HG03432 (cell line): ENCODE results near the gene EXOC3L4.
A peak's percentile ranks its signal among the peaks of the same experiment; 100 is the strongest.

Experiments
- ATAC-seq: cut with Tn5 transposase; IDR thresholded peaks from one replicate; pipeline ENCODE4 v1.9.1; 2021; ENCODE audit warnings: mild to moderate bottlenecking, moderate library complexity; ENCODE audit not compliant: unreplicated experiment

The EXOC3L4 gene

DNA sequence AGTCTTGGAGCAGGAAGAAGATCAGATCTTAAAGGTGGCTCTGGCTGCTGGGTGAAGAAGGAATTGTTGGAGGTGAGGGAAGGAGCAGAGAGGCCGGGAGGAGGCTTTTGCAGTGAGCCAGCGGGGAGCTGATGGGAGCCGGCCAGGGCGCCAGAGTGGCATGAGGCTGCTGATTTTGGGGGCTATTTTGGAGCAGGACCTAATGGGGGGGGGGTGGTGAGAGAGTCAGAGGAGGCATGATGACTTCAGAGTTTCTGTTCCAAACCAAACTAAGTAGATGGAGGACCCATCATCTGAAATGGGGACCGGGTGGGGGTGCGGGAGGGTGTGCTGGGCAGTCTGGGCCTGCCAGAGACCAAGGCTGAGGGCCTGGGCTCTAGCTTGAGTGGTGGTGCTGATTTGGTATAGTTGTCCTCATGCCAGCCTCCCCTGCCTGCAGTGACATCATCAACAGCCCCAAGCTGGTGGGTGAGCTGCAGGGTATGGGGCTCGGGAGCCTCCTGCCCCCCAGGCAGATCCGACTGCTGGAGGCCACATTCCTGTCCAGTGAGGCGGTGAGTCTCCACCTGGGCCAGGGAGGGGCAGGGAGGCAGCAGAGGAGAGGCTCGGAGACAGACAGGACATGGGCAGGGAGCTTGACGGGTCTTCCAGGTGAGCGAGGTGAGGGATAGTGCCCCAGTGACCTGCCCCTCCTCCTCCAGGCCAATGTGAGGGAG lies 34.9 kb downstream of the EXOC3L4 start:
- no peak for ATAC-seq

DNA sequence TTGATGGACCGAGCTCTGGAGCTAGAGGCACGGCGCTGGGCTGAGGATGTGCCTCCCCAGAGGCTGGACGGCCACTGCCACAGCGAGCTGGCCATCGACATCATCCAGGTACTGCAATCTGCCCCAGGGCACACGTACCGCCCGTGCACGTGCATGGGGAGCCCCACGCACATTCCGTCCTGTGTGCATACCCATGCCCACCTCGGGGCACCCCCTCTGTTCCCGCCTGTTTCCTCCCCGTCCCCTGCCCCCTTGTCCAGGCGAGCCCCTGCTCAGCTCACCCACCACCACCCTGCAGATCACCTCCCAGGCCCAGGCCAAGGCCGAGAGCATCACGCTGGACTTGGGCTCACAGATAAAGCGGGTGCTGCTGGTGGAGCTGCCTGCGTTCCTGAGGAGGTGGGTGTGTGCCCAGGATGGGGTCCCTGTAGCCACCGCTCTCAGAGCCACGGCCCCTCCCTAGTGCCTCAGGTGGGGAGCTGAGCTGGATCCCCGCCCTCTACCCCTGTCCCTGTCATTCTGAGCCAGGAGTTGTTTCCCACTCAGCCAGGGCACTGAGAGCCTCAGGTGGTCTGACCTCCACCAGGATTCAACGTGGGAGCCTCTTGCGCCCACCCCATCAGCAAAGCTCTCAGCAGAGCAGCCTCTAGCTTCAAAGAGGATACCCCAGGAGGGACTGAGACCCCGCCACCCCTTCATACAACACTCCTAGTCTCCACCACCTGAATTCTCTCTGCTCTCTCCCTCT lies 35.7 kb downstream of the EXOC3L4 start:
- ATAC-seq = no peak

DNA sequence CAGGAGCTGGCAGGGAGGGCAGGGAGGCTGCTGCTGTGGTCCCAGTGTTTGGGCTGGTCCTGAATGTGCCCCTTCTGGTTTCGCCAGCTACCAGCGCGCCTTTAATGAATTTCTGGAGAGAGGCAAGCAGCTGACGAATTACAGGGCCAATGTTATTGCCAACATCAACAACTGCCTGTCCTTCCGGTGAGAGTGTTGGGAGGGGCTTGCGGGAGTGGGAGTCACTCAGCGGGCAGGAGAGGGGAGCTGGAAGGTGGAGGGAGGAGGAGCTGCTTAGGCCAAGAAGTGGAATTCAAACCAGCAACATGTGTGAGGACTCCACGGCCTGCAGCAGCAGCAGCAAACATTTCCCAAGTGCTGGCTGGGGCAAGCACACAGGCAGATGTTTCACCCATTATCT lies 36.4 kb downstream of the EXOC3L4 start:
- ATAC-seq = no peak

DNA sequence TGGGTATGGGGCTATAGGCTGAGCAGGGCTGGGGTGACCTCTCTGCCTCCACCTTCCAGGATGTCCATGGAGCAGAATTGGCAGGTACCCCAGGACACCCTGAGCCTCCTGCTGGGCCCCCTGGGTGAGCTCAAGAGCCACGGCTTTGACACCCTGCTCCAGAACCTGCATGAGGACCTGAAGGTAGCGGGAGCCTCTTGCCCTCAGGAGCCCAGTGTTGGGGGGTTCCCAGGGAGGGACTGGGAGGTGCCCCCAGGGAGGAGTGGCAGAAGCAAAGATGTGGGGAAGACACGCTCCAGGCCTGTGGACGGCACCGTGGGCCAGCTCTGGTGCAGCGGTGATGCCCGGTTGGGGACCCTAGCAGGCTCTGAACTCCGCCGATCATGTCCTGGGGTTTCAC lies 37.1 kb downstream of the EXOC3L4 start:
- ATAC-seq = no peak

DNA sequence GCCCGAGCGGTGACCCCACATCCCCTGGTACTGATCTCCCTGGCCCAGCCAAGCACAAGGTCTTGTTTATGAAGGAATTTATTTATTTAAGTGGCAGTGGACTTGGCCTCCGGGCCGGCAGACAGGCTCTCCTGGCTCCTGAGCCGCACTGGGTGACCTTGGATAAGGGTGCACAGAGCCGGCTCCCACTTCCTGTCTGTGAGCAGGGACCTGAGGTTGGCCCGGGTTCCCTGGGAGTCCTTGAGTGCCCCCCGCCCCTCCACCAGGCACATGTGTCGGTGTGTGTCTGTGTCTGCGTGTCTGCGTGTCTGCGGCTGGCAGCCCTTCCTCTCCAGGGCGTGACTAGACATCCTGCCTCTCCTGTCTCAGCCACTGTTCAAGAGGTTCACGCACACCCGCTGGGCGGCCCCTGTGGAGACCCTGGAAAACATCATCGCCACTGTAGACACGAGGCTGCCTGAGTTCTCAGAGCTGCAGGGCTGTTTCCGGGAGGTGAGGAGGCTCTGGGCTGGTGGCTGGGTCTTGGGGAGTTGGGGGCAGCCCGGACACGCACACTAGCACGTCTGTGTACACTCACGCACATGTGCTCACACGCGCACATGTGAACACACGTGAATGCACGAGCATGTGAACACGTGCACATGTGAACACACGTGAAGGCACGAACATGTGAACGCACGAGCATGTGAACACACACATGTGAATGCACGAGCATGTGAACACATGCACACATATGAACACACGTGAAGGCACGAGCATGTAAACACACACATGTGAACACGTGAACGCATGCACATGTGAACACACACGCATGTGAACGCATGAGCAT lies 38.1 kb downstream of the EXOC3L4 start:
- no peak for ATAC-seq

DNA sequence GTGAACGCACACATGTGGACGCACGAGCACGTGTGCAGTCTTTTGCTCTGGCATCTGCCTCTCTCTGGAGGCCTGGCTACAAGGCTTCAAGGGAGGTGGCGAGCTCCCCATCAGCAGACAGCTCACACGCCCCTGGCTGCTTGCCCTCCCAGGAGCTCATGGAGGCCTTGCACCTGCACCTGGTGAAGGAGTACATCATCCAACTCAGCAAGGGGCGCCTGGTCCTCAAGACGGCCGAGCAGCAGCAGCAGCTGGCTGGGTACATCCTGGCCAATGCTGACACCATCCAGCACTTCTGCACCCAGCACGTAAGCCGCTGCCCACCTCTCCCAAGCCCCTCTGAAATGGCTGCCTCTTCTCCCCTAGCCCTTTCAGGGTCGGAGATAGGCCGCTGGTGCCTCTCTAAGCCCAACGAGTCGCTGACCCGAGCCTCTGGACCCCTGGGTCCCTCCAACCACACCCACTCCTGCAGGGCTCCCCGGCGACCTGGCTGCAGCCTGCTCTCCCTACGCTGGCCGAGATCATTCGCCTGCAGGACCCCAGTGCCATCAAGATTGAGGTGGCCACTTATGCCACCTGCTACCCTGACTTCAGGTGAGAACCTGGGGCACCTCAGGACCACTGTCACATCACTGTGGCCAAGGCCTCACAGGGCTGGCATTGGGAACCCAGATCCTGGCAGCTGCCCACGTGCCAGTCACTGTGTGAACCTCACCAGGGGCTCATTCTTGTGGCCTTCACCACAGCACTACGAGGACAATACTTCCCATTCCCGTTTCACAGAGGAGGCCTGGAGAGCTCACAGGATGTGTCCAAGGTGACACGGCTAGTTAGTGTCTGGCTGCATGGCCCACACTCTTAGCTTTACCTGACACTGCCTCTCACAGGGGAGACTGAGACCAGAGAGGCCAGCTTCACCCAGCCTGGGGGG lies 39.0 kb downstream of the EXOC3L4 start:
- ATAC-seq = no peak

DNA sequence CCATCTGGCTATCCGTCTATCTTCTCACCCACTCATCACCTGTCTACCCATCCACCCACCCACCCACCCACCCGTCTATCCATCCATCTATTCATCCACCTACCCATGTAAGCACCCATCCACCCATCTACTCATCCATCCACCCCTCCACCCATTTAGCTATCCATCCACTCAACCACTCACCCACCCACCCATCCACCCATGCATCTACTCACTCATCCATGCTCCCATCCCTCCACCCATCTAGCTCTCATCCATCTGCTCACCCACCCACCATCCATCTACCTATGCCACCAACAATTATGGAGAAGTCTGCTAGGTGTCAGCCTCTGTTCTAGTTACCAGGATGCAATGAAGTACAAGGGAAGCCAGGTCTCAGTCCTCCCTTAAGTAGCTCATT lies 39.9 kb downstream of the EXOC3L4 start:
- no peak for ATAC-seq

DNA sequence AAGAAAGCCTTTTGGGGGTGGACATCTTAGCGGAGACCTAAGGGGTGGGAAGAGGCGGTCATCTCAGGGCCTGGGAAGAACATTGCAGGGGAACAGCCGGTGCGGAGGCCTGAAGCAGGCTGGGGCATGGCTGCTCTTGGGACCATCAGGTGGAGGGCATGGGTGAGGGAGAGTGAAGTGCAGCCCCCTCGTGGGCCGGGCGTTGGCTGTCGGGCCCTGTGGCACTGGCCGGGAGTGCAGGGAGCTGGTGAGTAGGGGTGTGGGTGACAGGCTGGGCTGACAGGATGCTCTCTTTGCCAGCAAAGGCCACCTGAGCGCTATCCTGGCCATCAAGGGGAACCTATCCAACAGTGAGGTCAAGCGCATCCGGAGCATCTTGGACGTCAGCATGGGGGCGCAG lies 40.4 kb downstream of the EXOC3L4 start:
- no peak for ATAC-seq

DNA sequence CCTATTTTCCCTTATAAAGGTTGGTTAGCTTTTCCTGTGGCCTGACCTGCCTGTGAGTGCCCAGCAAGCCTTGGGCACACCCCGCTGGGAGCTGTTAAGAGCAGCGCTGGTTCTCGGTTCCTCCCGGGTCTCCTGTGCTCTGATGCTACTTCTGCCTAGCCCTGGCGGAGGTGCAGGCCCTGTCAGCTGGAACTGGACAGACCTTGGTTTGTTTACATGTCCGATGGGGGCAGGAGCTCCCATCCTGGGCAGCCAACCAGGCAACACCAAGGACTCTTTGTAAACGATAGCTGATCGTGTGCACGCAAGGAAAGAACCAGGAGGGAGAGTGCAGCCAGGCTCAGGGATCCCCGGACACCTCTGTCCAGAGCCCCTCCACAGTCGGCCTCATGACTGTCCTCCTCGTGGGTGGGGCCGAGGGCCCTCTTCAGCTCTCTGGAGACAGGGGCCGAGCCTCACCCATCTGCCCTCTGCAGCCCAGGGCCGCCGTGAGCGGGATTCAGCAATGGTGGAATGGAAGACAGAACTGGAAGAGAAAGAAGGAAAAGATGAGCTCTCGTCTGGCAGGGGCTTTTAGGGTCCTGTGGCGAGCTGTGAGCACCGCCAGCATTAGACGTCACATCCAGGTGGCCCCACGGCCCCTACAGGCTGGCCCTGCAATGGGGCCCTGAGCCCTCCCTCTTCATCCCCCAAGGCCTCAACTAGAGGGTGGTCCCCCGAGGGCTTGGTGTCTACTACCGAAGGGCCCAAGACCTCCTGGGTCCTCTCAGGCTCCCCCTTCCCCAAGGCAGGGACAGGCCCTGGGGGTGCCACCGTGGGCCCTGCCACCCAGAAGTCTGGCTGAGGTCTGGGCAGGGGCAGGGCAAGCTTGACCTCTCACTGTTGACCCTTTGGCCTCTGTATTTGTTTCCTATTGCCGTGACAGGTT lies 41.1 kb downstream of the EXOC3L4 start:
- ATAC-seq = no peak

DNA sequence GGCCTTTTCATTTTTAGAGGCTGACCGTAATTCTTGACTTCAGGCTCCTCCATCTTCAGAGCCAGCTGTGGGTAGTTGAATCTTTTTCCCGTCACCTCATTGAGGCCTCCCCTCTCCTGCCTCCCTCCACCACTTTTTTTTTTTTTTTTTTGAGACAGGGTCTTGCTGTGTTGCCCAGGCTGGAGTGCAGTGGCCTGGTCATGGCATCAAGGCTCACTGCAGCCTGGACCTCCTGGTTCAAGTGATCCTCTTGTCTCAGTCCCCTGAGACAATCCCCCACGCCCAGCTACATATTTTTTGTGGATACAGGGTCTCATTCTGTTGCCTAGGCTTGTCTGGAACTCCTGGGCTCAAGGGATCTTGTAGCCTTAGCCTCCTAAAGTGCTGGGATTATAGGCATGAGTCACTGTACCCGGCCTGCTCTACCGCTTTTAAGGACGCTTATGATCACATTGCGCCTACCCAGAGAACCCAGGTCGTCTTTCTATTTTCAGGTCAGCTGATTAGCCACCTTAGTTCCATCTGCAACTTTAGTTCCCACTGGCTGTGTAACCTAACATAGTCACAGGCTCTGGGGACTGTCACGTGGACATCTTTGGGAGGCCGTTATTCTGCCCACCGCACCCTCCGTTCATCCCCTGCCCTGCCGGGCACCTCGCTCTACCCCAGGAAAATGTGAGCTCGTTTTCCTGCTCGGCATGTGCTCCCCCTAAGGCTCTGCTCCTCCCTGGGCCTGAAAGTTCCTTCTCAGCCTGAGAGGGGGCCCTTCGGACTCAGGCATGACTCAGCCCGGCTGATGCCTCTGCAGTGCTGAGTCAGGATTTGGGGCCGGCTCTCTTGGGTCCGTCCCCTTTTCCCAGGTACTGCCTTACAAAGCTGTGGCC lies 42.1 kb downstream of the EXOC3L4 start:
- no peak for ATAC-seq

DNA sequence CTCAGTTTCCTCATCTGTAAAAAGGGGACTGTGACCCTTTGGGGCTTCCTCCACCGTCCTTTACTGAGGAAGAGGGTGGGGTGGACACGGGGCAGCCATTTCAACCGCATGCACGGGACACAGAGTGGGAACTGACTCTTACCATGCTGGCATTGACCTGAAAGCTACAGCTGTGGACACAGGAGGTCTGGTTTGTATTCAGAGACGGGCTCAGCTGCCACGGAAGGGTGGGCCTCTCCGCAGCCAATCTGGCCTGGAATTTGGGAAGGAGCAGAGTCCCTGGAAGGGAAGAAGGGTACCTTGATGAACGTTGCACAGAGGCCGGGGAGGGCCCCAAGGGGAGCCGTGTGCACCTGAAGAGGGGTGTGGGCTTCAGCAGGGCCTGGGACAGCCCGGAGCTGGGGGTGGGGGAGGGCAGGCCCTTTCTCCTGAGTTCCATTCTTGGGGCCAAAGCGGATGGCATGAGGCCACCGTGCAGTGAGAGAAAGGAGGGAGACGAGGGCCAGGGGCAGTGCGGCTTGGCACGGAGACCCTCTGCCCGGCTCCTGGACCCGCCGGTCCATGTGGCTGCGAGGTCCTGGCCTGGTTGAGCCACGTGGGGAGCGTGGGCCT lies 43.3 kb downstream of the EXOC3L4 start:
- no peak for ATAC-seq

DNA sequence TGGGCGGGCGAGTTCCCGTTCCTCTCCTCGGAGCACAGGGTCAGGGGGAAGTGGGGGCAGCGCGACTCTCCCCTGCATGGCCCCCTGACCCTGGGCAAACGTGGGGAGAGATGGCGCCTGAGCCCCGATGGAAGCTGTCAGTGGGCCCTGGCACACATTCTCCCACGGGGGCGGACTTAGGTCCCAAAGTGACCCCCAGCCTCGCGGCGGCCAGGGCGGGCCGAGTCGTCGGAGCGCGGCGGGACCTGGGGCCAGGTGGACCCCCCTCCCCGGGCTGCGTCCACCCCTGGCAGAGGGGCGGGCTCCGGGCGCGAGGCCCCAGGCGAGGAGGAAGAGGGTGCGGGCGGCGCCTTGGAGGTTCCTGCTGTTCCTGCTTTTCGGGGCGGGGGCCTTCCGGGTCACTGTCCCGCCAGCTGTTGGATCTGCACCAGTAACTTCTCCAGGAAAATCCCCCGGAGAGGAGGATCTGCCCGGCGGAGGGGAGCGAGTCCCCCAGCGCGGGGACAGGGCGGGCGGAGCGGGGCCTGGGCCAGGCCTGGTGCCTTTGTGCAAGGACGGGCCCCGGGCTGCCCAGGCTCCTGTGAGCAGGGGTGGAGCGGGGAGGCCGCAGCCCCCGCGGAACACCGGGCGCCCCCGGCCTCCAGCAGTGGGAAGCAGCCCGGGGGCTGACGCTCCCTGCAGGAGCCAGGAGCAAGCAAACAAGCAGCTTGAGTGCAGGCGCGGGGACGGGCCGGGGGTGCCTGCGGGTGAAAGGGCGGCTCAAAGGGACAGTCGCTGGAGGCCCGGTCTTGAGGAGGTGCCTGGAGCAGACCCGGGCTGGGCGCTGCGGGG lies 44.0 kb downstream of the EXOC3L4 start:
- ATAC-seq = no peak

DNA sequence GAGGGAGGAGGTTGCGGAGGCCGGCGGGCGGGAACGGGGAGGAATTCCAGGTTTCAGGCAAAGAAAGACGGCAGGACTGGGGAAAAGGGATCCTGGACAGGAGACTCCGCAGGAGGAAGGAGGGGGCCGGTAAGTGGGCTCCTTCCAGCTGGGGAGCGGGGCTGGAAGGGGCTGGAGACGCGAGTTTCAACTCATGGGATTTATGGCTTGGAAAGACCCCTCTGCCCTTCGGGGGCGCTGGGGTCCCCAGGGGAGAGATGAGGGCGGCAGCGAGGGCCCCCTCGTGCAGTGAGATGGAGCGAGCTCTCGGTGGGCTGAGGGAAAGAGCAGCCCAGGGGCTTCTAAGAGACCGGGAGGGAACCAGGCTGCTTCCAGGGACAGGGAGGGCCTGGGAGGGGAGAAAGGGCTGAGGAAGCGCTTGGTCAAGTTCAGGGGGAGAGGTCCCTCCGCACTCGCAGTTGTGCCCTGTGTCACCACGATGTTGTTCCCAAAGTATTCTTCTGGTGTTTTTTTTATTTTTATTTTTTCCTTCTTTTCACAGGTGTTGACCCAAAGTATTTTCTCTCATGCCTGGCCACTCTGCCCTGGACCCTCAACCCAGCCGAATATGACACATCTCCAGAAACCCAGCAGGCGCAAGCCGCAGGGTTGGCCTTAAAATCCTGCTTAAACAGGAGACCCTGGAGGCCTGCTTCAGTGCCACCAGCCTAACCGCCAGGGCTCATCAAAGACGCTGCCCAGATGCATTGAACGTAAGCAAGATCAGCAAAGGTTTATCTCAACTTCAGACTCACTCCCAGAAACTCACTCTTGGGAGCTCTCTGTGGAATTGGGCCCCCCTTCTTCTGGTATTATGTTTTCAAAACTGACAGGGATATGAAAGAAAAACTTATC lies 44.9 kb downstream of the EXOC3L4 start:
- no peak for ATAC-seq

DNA sequence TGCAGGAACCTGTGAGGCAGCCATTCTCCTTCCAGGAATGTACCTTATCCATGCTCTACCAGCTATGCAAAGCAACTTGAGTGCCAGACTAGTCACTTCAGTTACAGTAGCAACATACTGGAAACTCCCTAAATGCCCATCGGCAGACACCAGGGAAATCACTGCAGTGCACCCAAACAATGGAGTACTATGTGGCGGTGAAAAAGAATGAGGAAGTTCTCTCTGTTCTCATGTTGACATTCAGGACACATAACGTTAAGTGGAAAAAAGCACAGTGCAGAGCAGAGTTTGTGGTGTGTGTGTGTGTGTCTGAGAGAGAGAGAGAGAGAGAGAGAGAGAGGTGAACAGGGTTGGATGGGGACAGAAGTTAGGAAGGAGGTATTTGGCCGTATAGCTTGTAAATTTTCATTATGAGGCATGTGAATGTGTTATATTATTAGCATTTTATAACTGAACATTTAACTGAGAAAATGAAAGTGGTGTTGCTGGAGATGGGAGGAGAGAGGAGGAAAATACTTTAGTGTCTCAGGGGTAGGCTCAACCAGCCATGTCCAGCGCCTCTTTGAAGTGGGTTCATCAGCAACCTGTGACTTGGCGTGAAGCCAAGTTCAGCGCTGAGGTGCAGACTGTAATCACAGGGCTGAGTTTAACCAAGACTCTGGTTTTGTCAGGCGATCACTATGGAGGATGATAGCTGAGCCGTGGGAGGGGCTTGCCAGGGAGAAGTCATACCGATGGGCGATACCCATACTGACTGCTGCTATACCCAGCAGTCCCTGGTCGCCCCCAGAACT lies 46.0 kb downstream of the EXOC3L4 start:
- peak; percentile 74 for ATAC-seq

DNA sequence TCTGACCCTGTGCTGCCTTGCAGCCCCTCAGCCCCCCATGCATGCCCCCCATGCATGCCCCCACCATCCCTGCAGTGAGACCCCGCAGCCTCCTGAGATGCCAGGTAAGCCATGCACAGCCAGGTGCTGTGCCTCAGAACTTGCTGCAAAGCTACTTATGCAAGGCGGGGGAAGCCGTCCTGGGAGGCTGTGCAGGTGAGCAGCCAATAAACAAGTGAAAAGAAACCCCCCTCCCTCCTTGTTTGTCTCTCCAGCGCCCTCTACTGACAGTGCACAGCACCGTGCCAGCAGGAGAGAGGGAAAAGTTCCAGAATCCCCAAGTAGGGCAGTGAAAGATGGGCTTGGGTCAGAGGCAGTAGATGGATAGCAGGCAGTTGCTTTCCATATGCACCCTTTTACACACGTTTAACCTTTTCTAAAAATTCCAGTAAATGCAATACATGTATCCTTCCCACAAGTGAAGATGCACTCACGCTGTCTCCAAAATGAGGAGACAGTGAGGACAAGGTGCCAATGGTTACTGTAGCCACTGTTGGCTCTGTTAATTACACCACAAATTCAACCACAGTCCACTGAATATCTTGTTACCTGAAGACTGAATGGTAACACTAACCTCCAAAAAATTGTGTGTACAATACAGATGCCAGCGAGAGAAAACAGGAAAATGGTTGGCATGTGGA lies 46.7 kb downstream of the EXOC3L4 start:
- peak; percentile 37 for ATAC-seq
